ENCODE measurements around the gene EPHA5.

Gene EPHA5

DNA sequence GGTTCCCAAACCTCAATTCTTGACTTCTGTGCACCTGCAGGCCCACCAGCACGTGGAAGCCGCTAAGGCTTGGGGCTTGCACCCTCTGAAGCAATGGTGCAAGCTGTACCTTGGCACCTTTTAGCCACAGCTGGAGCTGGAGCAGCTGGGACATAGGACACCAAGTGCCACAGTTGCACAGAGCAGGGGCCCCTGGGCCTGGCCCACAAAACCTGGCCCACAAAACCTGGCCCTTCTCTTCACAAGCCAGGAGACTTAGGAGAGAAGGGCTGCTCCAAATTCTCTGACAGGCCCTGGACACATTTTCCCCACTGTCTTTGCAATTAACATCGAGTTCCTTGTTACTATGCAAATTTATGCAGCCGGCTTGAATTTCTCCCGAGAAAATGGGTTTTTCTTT is 197.8 kb downstream of the EPHA5 start:
- no peak for DNase-seq

DNA sequence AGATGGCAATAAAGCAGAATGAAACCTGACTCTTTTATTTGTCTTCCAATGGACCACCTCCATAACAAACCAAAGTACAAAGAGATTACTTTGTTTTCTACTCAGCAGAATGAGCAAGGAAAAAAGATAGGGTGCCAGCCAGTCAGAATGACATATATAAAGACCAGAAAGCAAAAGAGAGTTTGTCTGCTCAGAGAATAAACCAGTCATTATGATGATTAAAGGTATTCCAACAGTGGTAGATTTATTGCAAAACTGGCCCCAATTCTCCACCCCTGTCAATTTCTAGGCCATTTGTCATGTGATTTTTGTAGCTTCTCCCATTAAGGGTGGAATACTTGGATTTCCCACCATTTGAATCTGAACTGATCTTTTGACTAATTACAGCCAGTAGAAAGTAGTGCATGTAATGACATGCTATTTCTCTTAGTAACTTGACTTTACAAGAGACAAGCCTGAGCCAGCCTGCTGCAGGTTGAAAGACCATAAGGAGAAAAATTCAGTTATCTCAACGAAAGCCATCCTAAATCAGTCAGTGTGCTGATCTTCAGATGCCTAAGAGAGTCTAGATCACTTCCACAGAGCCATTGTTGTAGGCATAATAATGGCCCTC is 203.1 kb downstream of the EPHA5 start:
- no peak for DNase-seq

DNA sequence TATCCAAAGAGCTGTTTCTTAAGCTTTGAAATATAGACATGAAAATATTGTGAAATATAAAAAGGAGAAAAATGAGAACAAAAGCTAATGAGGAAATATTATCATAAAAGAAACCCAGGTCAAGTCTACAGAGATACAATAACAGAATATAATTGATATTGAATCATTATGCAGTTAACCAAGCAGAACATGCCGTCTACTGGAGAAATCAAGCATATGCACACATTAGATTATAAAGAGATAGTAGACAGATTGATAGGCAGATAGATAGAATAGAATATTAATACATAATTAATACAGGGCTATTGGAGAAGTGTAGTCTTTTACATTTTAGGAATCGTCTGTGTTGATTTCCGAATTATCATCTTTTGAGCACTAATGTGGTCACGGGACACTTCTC is 208.5 kb downstream of the EPHA5 start:
- no peak for DNase-seq

DNA sequence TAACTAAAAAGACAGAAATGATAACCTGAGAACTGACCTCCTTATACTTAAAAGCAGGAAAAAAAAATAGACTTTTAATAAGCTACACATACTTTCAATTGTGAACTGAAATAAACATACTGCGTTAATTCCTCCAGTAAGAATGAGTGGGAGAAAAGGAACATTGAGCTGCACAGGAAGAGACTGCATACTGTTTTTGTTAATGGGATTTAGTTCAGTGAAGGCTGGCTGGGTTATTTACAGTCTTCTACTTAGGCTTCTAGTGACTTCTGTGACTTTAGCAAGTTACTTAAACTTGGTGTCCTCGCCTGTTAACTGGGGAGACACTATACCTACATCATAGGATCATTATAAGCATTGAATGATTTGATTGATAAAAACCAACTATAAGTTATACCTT is 213.3 kb downstream of the EPHA5 start:
- DNase-seq: no peak

DNA sequence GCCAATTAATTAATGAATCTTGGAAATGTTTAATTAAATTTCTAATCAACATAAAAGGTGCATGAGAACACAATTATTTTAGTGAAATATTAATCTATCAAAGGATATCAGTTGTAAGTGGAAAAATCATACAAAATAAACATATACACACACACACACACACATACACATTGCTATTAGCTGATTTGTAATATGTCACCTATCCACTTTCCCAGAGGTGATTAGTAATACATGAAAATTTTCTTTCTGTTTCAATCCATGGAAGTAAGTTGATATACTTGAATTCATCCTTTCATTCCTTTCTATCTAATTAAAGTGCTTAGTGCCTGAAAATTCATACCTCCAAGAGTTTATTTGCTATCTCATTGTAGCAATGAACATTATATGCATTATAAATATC is 213.7 kb downstream of the EPHA5 start:
- no peak for DNase-seq

DNA sequence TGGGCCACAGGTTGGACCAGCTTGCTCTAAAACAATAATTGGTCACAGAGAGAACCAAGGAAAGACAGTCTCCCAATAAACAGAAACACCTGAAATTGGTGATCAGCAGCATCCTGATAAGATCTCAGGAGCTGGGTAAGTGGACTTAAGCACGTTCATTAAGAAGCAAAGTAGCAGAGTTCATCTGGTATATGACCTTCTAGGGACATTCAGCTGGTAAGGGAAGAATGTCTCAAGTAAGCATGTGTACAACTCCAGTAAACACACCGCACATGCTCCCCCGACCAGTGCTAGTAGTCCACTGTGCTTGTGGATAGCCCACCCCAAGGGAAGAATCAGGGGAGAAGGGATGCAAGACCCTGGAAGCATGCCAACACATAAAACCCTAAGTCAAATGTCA is 216.9 kb downstream of the EPHA5 start:
- no peak for DNase-seq

DNA sequence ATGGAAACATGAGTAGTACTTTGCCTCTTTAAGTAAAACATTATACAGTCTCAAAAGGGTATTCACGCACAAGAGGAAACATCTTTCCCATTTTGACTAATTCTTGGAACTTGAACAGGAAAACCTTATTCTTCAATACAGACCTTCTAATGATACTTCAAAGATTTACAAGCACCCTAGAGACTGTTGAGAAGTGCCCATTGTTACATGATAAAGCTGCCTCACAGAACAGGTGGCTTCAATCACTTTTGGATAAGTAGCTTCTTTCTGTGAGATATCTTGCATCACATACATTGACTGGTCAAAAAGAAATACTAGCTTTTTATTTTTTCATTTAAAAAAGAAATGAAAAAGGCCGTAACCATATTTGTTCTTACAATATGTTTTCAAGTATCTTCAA is 219.4 kb downstream of the EPHA5 start:
- no peak for DNase-seq

DNA sequence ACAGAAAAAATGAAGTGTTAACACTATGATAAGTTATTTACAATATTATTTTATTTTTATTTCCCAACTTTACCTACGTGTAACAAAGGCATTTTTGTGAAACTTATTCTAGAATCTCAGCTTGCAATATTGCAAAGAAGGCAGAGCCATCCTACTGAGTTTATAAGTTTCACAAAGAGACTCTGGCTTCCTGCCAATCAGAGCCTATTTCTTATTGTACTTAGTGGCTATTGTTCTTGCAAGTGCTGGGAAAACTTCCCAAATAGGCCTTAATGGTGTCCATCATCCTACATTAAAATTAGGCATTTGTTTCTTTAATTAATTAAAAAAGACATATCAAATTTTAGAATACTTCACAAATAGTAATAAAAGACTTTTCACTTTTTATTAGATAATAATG is 233.2 kb downstream of the EPHA5 start:
- no peak for DNase-seq

DNA sequence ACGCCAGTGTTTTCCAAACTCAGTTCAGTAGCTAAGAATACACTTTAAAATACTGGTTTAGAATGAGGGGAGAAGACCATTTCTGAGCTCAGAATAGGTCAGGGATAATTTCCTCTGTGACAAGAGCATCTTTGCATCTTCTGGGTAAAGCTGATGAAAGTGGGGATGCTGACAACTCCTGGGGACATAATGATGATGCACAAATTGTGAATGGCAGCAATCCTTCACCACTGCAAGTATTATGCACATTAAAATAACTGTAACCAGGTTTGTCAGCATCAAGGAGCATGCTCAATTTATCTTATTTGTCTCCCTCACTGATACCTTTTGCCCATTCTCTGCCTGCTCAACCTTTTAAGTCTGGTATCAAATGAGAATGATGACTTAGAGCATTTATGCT is 248.2 kb downstream of the EPHA5 start:
- no peak for DNase-seq

DNA sequence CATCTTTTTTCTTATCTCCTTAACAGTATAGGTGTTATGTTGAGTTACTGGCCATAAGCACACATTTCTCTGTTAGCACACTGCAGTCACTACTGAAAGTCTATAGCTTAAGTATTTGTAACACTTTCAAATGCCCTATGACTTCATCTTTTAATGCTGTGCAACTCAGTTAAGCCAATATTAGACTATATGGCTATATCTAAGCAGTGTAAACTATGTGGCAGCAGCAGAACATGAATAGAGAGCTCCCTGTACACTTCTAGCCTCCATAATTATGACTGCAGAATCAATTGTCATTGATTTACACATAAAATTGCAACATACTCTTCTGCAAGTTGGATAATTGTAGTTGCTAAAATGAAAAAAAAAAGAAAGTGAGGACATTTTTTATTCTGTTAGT is 250.3 kb downstream of the EPHA5 start:
- DNase-seq: no peak

DNA sequence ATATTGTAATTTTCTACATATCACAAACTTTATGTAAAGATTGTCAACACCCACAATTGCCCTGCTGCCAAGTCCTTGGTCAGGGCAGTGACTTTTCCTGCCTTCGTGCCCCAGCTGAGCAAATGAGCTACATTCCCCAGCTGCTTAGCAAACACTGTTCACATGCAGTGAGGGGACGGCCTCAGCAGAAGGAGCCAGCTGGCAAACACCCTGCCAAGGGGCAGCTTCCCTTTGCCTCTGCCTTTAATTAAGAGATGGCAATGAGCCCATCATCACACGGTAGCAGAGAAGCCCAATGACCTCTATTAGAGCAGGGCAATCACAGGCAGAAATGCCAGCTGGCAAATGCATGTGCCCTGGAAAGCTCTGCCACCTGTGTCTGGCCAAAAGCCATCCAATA is 253.4 kb downstream of the EPHA5 start:
- no peak for DNase-seq

DNA sequence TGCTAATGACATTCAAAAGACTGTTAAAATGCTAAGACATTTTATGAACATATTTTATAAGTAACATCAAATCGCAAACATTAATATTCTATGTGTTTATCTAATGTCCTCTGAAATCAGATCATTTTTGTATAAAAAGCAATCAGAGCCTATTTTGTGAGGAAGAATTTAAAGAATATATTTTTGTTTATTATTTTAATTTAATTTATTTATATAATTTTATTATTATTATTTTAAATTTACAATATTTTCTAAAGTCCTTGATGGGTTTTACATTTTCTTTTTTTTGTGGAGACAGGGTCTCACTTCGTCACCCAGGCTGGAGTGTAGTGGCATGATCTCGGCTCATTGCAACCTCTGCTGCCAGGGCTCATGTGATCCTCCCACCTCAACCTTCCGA is 262.8 kb downstream of the EPHA5 start:
- no peak for DNase-seq

DNA sequence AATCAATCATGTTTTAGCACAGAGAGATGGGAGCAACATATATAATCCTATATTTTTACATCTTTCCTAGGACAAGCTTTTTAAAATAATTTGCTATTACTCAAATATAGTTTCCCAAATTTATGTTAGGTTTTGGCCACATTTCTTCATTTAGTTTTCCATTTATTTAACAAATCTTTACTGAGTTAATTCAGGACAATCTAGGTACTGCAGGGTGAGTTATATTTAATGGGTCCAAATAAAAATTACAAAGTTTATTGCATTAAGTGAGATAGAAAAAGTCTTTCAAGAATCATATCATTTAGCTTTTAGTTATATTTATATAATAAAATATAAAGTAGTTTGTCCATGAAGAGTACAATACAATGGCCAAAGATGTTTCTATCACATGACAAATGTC is 269.2 kb downstream of the EPHA5 start:
- DNase-seq: no peak

DNA sequence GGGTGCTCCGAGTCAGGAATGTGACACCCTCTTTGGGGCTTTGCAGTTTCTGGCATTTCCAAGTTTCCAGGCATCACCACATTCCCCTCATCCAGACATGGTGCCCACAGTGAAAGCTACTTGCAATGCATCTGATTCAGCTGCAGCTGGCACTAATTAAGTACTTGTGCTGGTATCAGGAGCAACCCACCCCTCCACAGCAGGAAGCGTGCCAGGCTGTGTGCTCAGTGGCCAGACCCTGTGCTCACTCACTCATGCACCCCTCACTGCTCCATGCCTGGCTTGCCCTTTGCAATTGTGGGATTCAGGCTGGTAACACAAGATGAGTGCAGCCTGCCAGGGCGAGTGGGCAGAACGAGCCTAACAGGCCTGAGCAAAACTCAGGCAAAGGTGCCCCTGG is 271.2 kb downstream of the EPHA5 start:
- no peak for DNase-seq

DNA sequence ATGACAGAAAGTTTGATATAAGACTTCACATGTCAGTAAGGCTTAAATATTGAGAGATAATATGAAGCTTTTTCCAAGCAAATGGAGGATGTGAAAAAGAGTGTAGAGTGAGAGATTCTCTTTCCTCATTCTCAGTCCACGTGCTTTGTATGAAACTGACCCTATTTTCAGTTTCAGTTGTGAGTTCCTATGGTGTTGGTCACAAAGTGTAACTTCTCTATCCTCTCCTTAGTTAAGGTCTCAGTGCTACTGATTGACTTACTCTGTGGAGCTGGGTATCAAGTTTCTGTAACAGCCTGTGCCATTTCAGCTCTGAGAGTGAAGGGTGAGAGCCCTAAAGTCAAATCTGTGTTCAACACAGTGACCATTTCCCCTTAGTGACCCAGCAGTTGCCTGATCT is 277.2 kb downstream of the EPHA5 start:
- no peak for DNase-seq

DNA sequence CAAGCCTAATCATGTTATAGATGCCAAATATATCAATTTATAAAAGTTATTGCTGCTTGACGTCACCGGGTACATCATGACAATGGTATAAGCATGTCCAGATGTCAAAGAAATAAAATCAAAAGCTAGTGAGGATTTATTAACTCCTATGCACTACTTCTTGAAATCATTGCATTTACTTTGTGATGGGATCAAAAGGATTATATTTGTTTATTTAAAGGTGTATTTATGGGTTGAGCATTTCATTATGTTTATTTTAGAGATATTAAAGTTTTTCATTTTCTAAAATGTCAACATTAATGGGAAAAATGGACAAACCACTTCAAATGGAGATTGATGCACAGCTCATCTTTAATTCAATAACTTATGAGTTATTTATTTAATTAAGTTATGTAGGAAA is 277.8 kb downstream of the EPHA5 start:
- no peak for DNase-seq

DNA sequence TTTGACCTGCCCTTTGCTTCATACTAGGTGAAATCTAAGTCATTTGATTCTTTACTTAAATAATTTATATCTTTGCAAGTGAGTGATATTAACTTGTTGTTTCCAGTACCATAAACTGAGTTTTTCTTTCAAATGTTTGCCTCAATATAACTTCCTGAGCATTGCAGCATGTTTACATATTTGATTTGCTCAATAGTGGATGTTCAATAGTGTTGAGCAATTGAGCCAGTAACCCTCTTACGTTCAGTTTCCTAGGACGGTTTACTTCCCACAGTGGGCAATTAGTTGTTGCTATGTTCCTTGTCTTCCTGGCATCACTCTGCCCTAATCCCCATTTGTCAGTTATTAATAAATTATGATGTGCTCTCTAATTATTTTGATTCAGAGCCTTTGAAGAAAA is 278.5 kb downstream of the EPHA5 start:
- no peak for DNase-seq

DNA sequence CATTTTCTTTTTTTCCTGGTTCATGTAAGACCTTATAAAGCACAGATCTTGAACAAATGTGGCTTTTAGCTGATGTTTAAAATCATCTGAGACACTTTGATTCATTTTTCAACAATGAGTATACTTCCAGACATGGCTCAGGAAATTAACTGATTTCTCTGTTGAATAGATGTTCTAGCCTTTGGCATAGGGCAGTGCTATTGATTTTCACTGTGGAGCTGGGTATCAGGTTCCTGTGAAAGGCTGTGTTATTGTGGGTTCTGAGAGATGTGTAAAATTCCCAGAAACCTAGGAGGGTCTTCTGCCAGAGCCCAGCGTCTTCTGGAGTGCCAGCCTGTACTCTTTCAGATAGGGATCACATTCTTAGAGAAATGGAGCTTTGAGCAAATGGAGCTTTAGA is 278.9 kb downstream of the EPHA5 start:
- no peak for DNase-seq

DNA sequence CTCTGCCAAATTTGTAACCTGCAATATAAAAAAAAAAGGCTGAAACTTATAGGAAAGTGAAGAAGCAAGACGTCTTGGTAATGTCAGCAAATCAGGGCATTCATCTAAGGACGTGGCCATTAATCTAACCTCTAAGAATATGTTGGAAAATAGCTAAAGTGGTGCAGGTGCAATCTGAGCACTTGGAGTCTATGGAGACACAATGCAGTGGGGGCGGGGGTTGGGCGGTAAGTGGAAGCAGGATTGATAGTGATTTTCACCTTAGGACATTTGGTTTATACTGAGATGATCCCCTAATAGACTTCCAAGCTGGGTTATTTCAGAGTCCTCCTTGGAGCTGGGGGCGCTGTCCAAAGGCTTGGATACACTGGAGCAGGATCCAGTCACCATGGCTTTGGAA is 283.4 kb downstream of the EPHA5 start:
- no peak for DNase-seq

DNA sequence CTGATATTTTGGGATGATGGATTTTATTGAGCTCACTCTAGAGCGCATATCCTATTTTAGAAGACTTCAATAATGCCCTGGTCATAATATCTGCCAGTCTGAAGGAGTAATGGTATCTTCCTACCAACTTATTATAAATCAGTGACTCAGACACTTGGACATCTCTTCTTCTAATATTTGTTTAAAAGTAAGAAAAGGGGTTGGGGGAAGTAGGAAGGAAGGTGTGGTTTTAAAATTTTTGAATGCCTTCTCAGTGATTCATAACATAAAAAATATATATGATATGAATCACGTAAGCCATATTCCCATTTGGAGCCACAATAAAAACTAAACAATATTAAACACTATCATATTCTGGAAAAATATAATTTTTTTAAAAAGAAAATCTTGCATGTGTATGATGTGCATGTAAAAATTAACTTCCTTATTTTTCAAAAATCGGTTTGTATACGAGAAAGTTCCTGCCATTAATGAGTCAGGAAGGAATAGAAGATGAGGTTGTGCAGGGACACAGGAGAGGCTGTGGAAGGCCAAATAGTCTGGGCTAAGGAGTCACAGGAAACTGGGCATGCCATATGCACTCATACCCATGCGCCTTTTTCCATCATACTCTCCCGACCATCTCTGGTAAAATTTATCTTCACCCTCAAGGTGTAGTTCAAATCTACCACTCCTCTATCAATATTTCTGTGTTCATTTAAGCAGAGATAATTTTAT is 286.5 kb downstream of the EPHA5 start:
- no peak for DNase-seq

DNA sequence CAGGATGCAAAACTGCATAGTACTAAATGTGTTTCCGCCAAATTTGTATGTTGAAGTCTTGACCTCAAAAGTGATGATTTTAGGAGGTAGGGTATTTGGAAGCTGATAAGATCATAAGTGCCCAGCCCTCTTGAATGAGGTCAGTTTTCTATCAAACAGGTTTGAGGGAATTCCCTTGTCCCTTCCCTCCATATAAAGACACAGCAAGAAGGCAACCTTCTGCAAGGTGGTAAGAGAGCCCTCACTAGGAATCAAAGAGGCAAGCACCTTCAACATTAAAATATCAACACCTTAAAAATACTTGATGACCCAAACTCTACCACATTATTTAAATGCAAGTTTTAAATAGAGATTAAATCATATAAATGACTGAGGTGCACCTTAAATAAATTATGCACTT is 288.6 kb downstream of the EPHA5 start:
- no peak for DNase-seq

DNA sequence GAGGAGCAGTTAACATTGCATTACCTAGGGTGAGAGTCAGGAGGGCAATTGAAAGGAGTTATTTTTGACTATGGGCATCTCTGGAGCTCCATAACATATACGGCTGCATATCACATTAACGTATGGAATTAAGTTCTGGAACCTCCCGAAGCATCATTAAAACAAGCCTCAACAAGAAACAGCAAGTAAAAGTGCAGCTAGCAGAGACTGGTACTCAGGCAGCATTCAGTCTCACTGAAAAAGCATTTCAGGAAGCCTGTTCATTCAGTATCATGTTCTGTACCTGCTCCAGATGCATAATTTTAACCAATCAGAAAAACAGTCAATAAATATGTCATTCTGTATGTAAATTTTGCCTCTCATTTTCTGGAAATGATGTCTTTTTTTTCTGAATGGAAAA is 299.6 kb downstream of the EPHA5 start:
- DNase-seq: no peak

DNA sequence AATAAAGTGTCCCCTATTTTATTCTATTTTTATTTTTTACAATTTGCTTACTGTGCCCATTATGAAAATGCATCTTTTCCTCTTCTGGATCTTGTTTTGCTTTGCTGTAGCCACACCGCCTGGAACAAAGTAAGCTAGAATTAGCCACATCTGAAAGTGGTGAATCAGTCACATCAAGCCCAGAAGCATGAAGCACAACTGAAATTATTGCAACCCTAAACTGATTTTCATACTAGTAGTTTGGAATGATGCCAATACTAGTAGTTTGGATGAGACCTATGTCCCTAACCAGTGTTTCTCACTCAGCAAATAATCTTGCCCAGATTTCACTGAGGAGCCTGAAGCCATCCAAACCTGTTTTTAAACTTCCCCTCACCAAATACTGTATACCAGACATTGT is 303.0 kb downstream of the EPHA5 start:
- DNase-seq: no peak

DNA sequence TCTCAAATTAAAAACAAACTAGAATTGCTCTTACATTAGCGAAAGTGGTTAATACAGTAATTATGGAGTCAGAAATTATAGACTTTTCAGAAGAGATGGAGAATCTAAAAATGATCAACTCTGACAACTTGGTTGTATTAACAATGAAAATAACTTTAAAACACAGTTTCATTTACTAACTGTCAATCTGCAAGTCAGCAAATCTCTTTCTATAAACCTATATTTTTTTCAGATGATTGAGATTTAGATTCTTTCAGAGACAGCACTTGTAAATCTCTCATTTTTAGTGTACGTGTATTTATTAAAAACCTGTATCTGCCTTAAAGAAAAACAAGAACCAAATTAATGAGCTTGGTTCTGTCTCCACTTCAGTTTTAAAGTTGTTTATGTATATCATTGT is 311.4 kb downstream of the EPHA5 start:
- DNase-seq: no peak

DNA sequence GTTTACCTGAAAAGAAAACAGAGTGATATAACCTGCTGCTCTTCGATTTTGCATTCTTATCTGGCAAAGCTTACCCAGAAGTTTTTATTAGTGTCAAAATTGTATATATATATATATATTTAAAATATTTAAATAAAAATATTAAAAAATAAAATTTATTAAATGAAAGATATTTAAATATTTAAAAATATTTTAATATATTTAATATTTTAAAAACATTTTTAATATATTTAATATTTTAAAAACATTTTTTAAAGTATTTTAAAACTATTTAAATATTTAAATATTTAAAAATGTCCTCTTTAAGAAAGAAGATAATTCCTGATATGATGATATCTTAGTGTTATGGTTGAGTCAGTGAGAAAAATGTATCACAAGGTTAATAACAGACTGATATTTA is 317.2 kb downstream of the EPHA5 start:
- no peak for DNase-seq
